Middle frontal gyrus (tissue), 1 donor: ENCODE measurements around the gene PIP5K1B.

ENCODE experiments used
- DNase-seq: peaks from one replicate; pipeline ENCODE4 v3.0.0-alpha.2; 2015; ENCODE audit warnings: low spot score; ENCODE audit errors: extremely low spot score

PIP5K1B gene

GRCh38 chr9:68950689-68951088, 245.6 kb downstream of the PIP5K1B start:
- no peak for DNase-seq

- DNase-seq = no peak
Measured at GRCh38 chr9:68951879-68952659, 247.0 kb downstream of the PIP5K1B start.

- DNase-seq = no peak
Measured at GRCh38 chr9:68953771-68954170, 248.7 kb downstream of the PIP5K1B start.

- no peak for DNase-seq
Measured at GRCh38 chr9:68955330-68955729, 250.3 kb downstream of the PIP5K1B start.

GRCh38 chr9:68957479-68957878, 252.4 kb downstream of the PIP5K1B start:
- no peak for DNase-seq

GRCh38 chr9:68961587-68961986, 256.5 kb downstream of the PIP5K1B start:
- DNase-seq = no peak

GRCh38 chr9:68963416-68963815, 258.4 kb downstream of the PIP5K1B start:
- no peak for DNase-seq

- no peak for DNase-seq
Measured at GRCh38 chr9:68964102-68964541, 259.1 kb downstream of the PIP5K1B start.

GRCh38 chr9:68964765-68965164, 259.7 kb downstream of the PIP5K1B start:
- no peak for DNase-seq

GRCh38 chr9:68966496-68966944, 261.5 kb downstream of the PIP5K1B start:
- no peak for DNase-seq

- no peak for DNase-seq
Measured at GRCh38 chr9:68967800-68968199, 262.8 kb downstream of the PIP5K1B start.

- no peak for DNase-seq
Measured at GRCh38 chr9:68969538-68969937, 264.5 kb downstream of the PIP5K1B start.

- no peak for DNase-seq
Measured at GRCh38 chr9:68970151-68970550, 265.1 kb downstream of the PIP5K1B start.

- DNase-seq = no peak
Measured at GRCh38 chr9:68973619-68974018, 268.6 kb downstream of the PIP5K1B start.

- no peak for DNase-seq
Measured at GRCh38 chr9:68974431-68974830, 269.4 kb downstream of the PIP5K1B start.

GRCh38 chr9:68974901-68975300, 269.9 kb downstream of the PIP5K1B start:
- DNase-seq = no peak

- no peak for DNase-seq
Measured at GRCh38 chr9:68975365-68976043, 270.5 kb downstream of the PIP5K1B start.

- no peak for DNase-seq
Measured at GRCh38 chr9:68978066-68978465, 273.0 kb downstream of the PIP5K1B start.

- DNase-seq = no peak
Measured at GRCh38 chr9:68978501-68978900, 273.5 kb downstream of the PIP5K1B start.

GRCh38 chr9:68979538-68980314, 274.7 kb downstream of the PIP5K1B start:
- DNase-seq = no peak

GRCh38 chr9:68980341-68980914, 275.4 kb downstream of the PIP5K1B start:
- no peak for DNase-seq

- DNase-seq = no peak
Measured at GRCh38 chr9:68981789-68982188, 276.7 kb downstream of the PIP5K1B start.
